HG03159 (cell line): ENCODE measurements around the gene AFF3.
"Not testable (repeated sequence)": the region's sequence is repeated elsewhere in the genome, so short reads cannot be mapped to it uniquely, and the experiment has no call there.

Experiments used
- ATAC-seq: cut with Tn5 transposase; IDR thresholded peaks from one replicate; pipeline ENCODE4 v1.9.1; 2021; ENCODE audit warnings: mild to moderate bottlenecking, moderate library complexity; ENCODE audit not compliant: unreplicated experiment

Gene AFF3

GRCh38 chr2:99940963-99941362, 201.4 kb downstream of the AFF3 start:
- ATAC-seq: no peak

GRCh38 chr2:99939135-99939534, 203.3 kb downstream of the AFF3 start:
- no peak for ATAC-seq

- ATAC-seq: no peak
Observed at GRCh38 chr2:99938250-99938649, 204.1 kb downstream of the AFF3 start.

GRCh38 chr2:99936065-99936464, 206.3 kb downstream of the AFF3 start:
- no peak for ATAC-seq

- no peak for ATAC-seq
Observed at GRCh38 chr2:99935662-99936061, 206.7 kb downstream of the AFF3 start.

- ATAC-seq: no peak
Observed at GRCh38 chr2:99933894-99934650, 208.3 kb downstream of the AFF3 start.

GRCh38 chr2:99933491-99933890, 208.9 kb downstream of the AFF3 start:
- ATAC-seq: not testable (repeated sequence)

GRCh38 chr2:99928470-99929053, 213.8 kb downstream of the AFF3 start:
- ATAC-seq: no peak

- not testable (repeated sequence) for ATAC-seq
Observed at GRCh38 chr2:99927690-99928207, 214.6 kb downstream of the AFF3 start.

- no peak for ATAC-seq
Observed at GRCh38 chr2:99926986-99927385, 215.4 kb downstream of the AFF3 start.

- no peak for ATAC-seq
Observed at GRCh38 chr2:99925960-99926359, 216.4 kb downstream of the AFF3 start.

GRCh38 chr2:99922664-99923063, 219.7 kb downstream of the AFF3 start:
- no peak for ATAC-seq

GRCh38 chr2:99921903-99922302, 220.5 kb downstream of the AFF3 start:
- ATAC-seq: no peak

GRCh38 chr2:99918389-99918788, 224.0 kb downstream of the AFF3 start:
- ATAC-seq: no peak

- ATAC-seq: no peak
Observed at GRCh38 chr2:99915108-99915675, 227.2 kb downstream of the AFF3 start.

- ATAC-seq: no peak
Observed at GRCh38 chr2:99911736-99912135, 230.7 kb downstream of the AFF3 start.

GRCh38 chr2:99910902-99911301, 231.5 kb downstream of the AFF3 start:
- ATAC-seq: no peak

- ATAC-seq: no peak
Observed at GRCh38 chr2:99905636-99906035, 236.8 kb downstream of the AFF3 start.

GRCh38 chr2:99905025-99905424, 237.4 kb downstream of the AFF3 start:
- ATAC-seq: no peak

GRCh38 chr2:99903981-99904380, 238.4 kb downstream of the AFF3 start:
- no peak for ATAC-seq

- no peak for ATAC-seq
Observed at GRCh38 chr2:99900556-99900955, 241.8 kb downstream of the AFF3 start.

GRCh38 chr2:99899882-99900281, 242.5 kb downstream of the AFF3 start:
- no peak for ATAC-seq
